HepG2 (cell line): ENCODE data around the gene FMC1. TPM values are rescaled to one million over a fixed set of nuclear protein-coding genes. Genes with fewer than 3 reads are reported as not detected.

Experiments used
- CBX5 ChIP-seq: sonication (generic); formaldehyde crosslinking; IDR thresholded peaks from 2 replicates; pipeline ENCODE4 v1.4.0; 2020; ENCODE audit warnings: missing genetic modification reagents, borderline replicate concordance
- CREM ChIP-seq, 2 experiments: sonication (generic) in 1 of 2; formaldehyde crosslinking in 1 of 2; IDR thresholded peaks; 2 replicates each; pipeline versions ENCODE4 v1.4.0 to v1.6.1; 2016 to 2020; ENCODE audit warnings: antibody characterized with exemption in 1 of 2, mild to moderate bottlenecking in 1 of 2, missing genetic modification reagents in 1 of 2
- DZIP1 ChIP-seq: sonication (generic); formaldehyde crosslinking; IDR thresholded peaks from 2 replicates; pipeline ENCODE4 v1.5.0; 2020; ENCODE audit warnings: mild to moderate bottlenecking, missing genetic modification reagents
- HOXA3 ChIP-seq: sonication (generic); formaldehyde crosslinking; IDR thresholded peaks from 2 replicates; pipeline ENCODE4 v1.5.0; 2020; ENCODE audit warnings: missing genetic modification reagents
- NFE2L2 ChIP-seq: fragments of 150-350 bp; IDR thresholded peaks from 2 replicates; pipeline ENCODE4 v1.6.1; 2014; ENCODE audit warnings: low read length
- SCMH1 ChIP-seq: sonication (generic); formaldehyde crosslinking; IDR thresholded peaks from 2 replicates; pipeline ENCODE4 v1.9.0; 2021; ENCODE audit warnings: missing genetic modification reagents, mild to moderate bottlenecking, borderline replicate concordance
- TEF ChIP-seq: sonication (generic); formaldehyde crosslinking; IDR thresholded peaks from 2 replicates; pipeline ENCODE4 v1.5.0; 2020; ENCODE audit warnings: missing genetic modification reagents
- U2AF1 ChIP-seq: fragments of 200-400 bp; formaldehyde crosslinking; optimal IDR thresholded peaks from 2 replicates; pipeline ENCODE3; 2017; ENCODE audit warnings: mild to moderate bottlenecking, low read depth, low read length
- ZMAT5 ChIP-seq: sonication (generic); formaldehyde crosslinking; IDR thresholded peaks from 2 replicates; pipeline ENCODE4 v1.5.0; 2020; ENCODE audit warnings: mild to moderate bottlenecking, low read depth, missing genetic modification reagents, borderline replicate concordance
- ZNF121 ChIP-seq: sonication (generic); formaldehyde crosslinking; IDR thresholded peaks from 2 replicates; pipeline ENCODE4 v1.5.0; 2020; ENCODE audit warnings: mild to moderate bottlenecking, missing genetic modification reagents
- ZNF232 ChIP-seq: sonication (generic); formaldehyde crosslinking; IDR thresholded peaks from 2 replicates; pipeline ENCODE4 v1.4.0; 2020; ENCODE audit warnings: missing genetic modification reagents, borderline replicate concordance
- ZNF251 ChIP-seq: sonication (generic); formaldehyde crosslinking; IDR thresholded peaks from 2 replicates; pipeline ENCODE4 v1.9.0; 2021; ENCODE audit warnings: mild to moderate bottlenecking, missing genetic modification reagents
- ZNF33A ChIP-seq: sonication (generic); formaldehyde crosslinking; IDR thresholded peaks from 2 replicates; pipeline ENCODE4 v1.5.1; 2020; ENCODE audit warnings: missing genetic modification reagents, mild to moderate bottlenecking, moderate library complexity, borderline replicate concordance
- ZNF652 ChIP-seq: IDR thresholded peaks from 2 replicates; pipeline ENCODE4 v1.6.1; 2016; ENCODE audit warnings: low read depth, borderline replicate concordance
- ZNF704 ChIP-seq: sonication (generic); formaldehyde crosslinking; IDR thresholded peaks from 2 replicates; pipeline ENCODE4 v1.8.1; 2023; ENCODE audit warnings: mild to moderate bottlenecking, inconsistent platforms, moderate library complexity, missing genetic modification reagents, borderline replicate concordance
- polyA plus RNA-seq, 8 experiments: library from polyadenylated mRNA; depleted of rRNA in 3 of 8; stranded (reverse) in 7 of 8; unstranded in 1 of 8; fragments of >200 nt; fragmentation: Illumina TruSeq in 4 of 8; extraction: Trizol in 4 of 8; gene quantifications; 2 replicates each; pipeline versions ENCODE4 v1.2.1 to v1.2.3, GENCODE V29; 2011 to 2016; ENCODE audit warnings: low read depth in 4 of 8, missing spikeins in 1 of 8, mixed read lengths in 1 of 8; ENCODE audit not compliant: insufficient read depth in 1 of 8
- total RNA-seq, 5 experiments: library from RNA; depleted of rRNA; stranded (reverse); fragments of >200 nt; fragmentation: Illumina TruSeq; extraction: Trizol; gene quantifications; 2 replicates each; pipeline ENCODE4 v1.2.3, GENCODE V29; 2016; ENCODE audit warnings: low read depth in 1 of 5
- TF ChIP-seq, protein P1 (sequence below): sonication (generic); formaldehyde crosslinking; IDR thresholded peaks from 2 replicates; pipeline ENCODE4 v1.4.0; 2020; ENCODE audit warnings: missing genetic modification reagents
- TF ChIP-seq, protein P2 (sequence below): sonication (generic); formaldehyde crosslinking; IDR thresholded peaks from 2 replicates; pipeline ENCODE4 v1.5.0; 2020; ENCODE audit warnings: missing genetic modification reagents, mild to moderate bottlenecking, borderline replicate concordance
- TF ChIP-seq, protein P3 (sequence below): IDR thresholded peaks from 2 replicates; pipeline ENCODE4 v1.6.1; 2012; ENCODE audit warnings: low read depth, low read length, improper control_type of control experiment

FMC1 gene
- total and polyA plus RNA-seq, 2 of the 13 experiments (the other 11 are each of a cell fraction or from before 2014, with no cell fraction given): 39.2 to 50.7 TPM

DNA sequence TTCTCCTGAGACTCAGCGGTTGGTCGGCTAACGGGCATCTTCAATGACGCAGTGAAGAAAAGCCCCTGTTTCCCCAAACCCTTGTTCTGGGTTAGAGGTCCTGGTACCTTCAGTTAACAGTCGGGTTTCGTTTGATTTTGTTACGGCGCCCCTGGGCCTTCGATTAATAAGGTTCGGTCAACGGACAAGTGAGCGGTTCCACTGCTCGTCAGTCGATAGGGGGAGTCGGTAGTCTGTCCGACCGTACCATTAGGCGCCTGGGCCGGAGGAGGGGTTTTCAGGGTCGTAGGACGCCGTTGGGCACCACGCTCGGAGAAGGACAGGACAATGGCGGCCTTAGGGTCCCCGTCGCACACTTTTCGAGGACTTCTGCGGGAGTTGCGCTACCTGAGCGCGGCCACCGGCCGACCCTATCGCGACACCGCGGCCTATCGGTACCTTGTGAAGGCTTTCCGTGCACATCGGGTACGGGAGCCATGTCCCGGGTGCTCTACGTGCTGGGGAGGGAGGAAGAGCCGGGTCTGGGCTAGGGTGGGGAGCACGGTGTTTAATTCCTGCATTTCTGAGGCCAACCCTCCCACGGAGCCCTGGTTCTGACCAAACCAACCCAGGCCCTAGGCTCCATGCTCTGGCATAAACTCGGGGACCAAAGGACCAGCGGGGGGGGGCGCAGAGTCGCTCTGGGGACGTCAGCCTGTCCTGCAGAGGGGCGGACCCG, at the start of gene FMC1 (continued):
- TF ChIP-seq ZNF704 (no peak), SCMH1 (no peak), ZNF232 (CRISPR knock-in tag) (peak; percentile 75; the same call in 1 of the 2 replicates), U2AF1 (no peak), CBX5 (CRISPR knock-in tag) (0 out of 2 replicates have a peak, but pooled peaks have one; percentile 65), ZMAT5 (CRISPR knock-in tag) (no peak), ZNF121 (CRISPR knock-in tag) (peak; percentile 8; the same call in 1 of the 2 replicates), ZNF652 (CRISPR knock-in tag) (no peak), DZIP1 (CRISPR knock-in tag) (no peak), CREM (IDR thresholded peaks at IDR 0.05) (peak; percentile 85), CREM (CRISPR knock-in tag; IDR thresholded peaks at IDR 0.05) (no peak), ZNF33A (CRISPR knock-in tag) (0 out of 2 replicates have a peak, but pooled peaks have one; percentile 69), TEF (CRISPR knock-in tag) (peak; percentile 19; the same call in 1 of the 2 replicates), ZNF251 (CRISPR knock-in tag) (no peak), NFE2L2 (0 out of 2 replicates have a peak, but pooled peaks have one; percentile 2), HOXA3 (peak; percentile 76)
- TF ChIP-seq, protein P1, sequence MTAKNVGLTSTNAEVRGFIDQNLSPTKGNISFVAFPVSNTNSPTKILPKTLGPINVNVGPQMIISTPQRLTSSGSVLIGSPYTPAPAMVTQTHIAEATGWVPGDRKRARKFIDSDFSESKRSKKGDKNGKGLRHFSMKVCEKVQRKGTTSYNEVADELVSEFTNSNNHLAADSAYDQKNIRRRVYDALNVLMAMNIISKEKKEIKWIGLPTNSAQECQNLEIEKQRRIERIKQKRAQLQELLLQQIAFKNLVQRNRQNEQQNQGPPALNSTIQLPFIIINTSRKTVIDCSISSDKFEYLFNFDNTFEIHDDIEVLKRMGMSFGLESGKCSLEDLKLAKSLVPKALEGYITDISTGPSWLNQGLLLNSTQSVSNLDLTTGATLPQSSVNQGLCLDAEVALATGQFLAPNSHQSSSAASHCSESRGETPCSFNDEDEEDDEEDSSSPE (CRISPR knock-in tag): peak; percentile 57
- TF ChIP-seq, protein P2, sequence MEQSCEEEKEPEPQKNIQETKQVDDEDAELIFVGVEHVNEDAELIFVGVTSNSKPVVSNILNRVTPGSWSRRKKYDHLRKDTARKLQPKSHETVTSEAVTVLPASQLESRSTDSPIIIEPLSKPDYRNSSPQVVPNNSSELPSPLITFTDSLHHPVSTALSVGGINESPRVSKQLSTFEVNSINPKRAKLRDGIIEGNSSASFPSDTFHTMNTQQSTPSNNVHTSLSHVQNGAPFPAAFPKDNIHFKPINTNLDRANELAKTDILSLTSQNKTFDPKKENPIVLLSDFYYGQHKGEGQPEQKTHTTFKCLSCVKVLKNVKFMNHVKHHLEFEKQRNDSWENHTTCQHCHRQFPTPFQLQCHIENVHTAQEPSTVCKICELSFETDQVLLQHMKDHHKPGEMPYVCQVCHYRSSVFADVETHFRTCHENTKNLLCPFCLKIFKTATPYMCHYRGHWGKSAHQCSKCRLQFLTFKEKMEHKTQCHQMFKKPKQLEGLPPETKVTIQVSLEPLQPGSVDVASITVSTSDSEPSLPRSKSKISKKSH (CRISPR knock-in tag): 0 out of 2 replicates have a peak, but pooled peaks have one; percentile 37
- TF ChIP-seq, protein P3, sequence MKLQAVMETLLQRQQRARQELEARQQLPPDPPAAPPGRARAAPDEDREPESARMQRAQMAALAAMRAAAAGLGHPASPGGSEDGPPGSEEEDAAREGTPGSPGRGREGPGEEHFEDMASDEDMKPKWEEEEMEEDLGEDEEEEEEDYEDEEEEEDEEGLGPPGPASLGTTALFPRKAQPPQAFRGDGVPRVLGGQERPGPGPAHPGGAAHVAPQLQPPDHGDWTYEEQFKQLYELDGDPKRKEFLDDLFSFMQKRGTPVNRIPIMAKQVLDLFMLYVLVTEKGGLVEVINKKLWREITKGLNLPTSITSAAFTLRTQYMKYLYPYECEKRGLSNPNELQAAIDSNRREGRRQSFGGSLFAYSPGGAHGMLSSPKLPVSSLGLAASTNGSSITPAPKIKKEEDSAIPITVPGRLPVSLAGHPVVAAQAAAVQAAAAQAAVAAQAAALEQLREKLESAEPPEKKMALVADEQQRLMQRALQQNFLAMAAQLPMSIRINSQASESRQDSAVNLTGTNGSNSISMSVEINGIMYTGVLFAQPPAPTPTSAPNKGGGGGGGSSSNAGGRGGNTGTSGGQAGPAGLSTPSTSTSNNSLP: peak; percentile 82
